NCI-H187 (cell line): ENCODE measurements around the gene GPR15LG.
A peak's percentile ranks its signal among the peaks of the same experiment; 100 is the strongest.

ENCODE experiments used
- DNase-seq, 2 experiments: peaks; one replicate each; lab custom pipeline; 2025; lab: John Stamatoyannopoulos, UW

Gene GPR15LG

GRCh38 chr10:84193846-84194423 is 20.3 kb downstream of the GPR15LG start:
- no peak for DNase-seq

GRCh38 chr10:84194424-84195043 is 20.9 kb downstream of the GPR15LG start, which contains the start of gene CDHR1:
CDHR1 (plus strand) TSS chr10:84194537; CDS start chr10:84194761, 224 bp downstream.
- DNase-seq: no peak

- no peak for DNase-seq
Observed at GRCh38 chr10:84195044-84195830, 21.6 kb downstream of the GPR15LG start.

GRCh38 chr10:84196083-84196482 is 22.5 kb downstream of the GPR15LG start:
- peak in 1 of 2 experiments; percentile 35 for DNase-seq

- no peak for DNase-seq
Observed at GRCh38 chr10:84196941-84197340, 23.3 kb downstream of the GPR15LG start.

GRCh38 chr10:84197643-84198042 is 24.0 kb downstream of the GPR15LG start:
- DNase-seq: no peak

GRCh38 chr10:84198206-84198915 is 24.8 kb downstream of the GPR15LG start:
- DNase-seq: no peak

- DNase-seq: no peak
Observed at GRCh38 chr10:84200537-84201243, 27.1 kb downstream of the GPR15LG start.

GRCh38 chr10:84201244-84201606 is 27.6 kb downstream of the GPR15LG start:
- no peak for DNase-seq

GRCh38 chr10:84201682-84202081 is 28.1 kb downstream of the GPR15LG start:
- DNase-seq: no peak

- DNase-seq: no peak
Observed at GRCh38 chr10:84202349-84202748, 28.7 kb downstream of the GPR15LG start.

- no peak for DNase-seq
Observed at GRCh38 chr10:84204122-84204521, 30.5 kb downstream of the GPR15LG start.

GRCh38 chr10:84204610-84205009 is 31.0 kb downstream of the GPR15LG start:
- no peak for DNase-seq

GRCh38 chr10:84205049-84205852 is 31.6 kb downstream of the GPR15LG start:
- peak; percentile 6 to 47 for DNase-seq

- no peak for DNase-seq
Observed at GRCh38 chr10:84205853-84206525, 32.4 kb downstream of the GPR15LG start.

GRCh38 chr10:84208023-84208422 is 34.4 kb downstream of the GPR15LG start:
- no peak for DNase-seq

- DNase-seq: no peak
Observed at GRCh38 chr10:84211566-84211965, 38.0 kb downstream of the GPR15LG start.

GRCh38 chr10:84212014-84212413 is 38.4 kb downstream of the GPR15LG start:
- DNase-seq: no peak

- DNase-seq: no peak
Observed at GRCh38 chr10:84213076-84213475, 39.5 kb downstream of the GPR15LG start.

GRCh38 chr10:84214046-84214572 is 40.5 kb downstream of the GPR15LG start:
- DNase-seq: no peak
